GM12878 (cell line): ENCODE results near the gene AXL. TPM values are rescaled to one million over a fixed set of nuclear protein-coding genes. Genes with fewer than 3 reads are reported as not detected.

Source experiments
- ATAC-seq: fragments of 200-7000 bp; cut with Tn5 transposase; 3 replicates; pipeline ENCODE4 v1.9.1; 2020; ENCODE audit warnings: mild to moderate bottlenecking, moderate library complexity
- BruUV-seq: library from RNA; stranded (reverse); fragments of 400-500 nt; replicated peaks from 2 replicates; lab custom pipeline; 2021; lab: Mats Ljungman, UMichigan
- CTCF ChIA-PET: fragments of 300-600 bp; sonication (Branson Sonifier 250); formaldehyde crosslinking; extraction: SDS; loops from one replicate; lab custom pipeline; 2021; ENCODE audit warnings: inconsistent platforms; lab: Yijun Ruan, JAX
- POLR2A ChIA-PET: fragments of 350-600 bp; formaldehyde crosslinking; extraction: SDS; loops from one replicate; lab custom pipeline; 2021; ENCODE audit warnings: inconsistent platforms; lab: Charles Lee
- RAD21 ChIA-PET: fragments of 300-600 bp; sonication (Branson Sonifier 250); formaldehyde crosslinking; loops from one replicate; lab custom pipeline; 2023; ENCODE audit warnings: antibody characterized with exemption; ENCODE audit not compliant: unreplicated experiment; lab: Charles Lee
- SMC1A ChIA-PET: fragments of 300-600 bp; sonication (Branson Sonifier 250); formaldehyde crosslinking; loops from one replicate; lab custom pipeline; 2023; ENCODE audit not compliant: unreplicated experiment, uncharacterized antibody; lab: Charles Lee
- DNase-seq: peaks from one replicate; pipeline ENCODE4 v3.0.0-alpha.2; 2011; ENCODE audit warnings: low read depth, low spot score
- FAIRE-seq: peaks from 3 replicates; lab custom pipeline; 2011; peaks lifted over from hg19 to GRCh38; lab: Jason Lieb, UNC
- H2AFZ ChIP-seq: 2 replicates; pipeline ENCODE4 v1.6.0; 2011; ENCODE audit warnings: low read depth, low read length, control low read depth; ENCODE audit not compliant: control insufficient read depth
- H3K27ac ChIP-seq: 2 replicates; pipeline ENCODE4 v1.5.1; 2011; ENCODE audit warnings: control low read depth; ENCODE audit not compliant: control insufficient read depth, insufficient read depth
- H3K27me3 ChIP-seq, 2 experiments: replicated peaks in 1 of 2; 2 replicates each; pipeline versions ENCODE4 v1.6.0 to v1.6.1; 2011; ENCODE audit warnings: low read length in 1 of 2; ENCODE audit not compliant: control insufficient read depth in 2 of 2, insufficient read depth in 2 of 2
- H3K36me3 ChIP-seq, 2 experiments: 2 replicates each; pipeline ENCODE4 v1.5.1; 2011; ENCODE audit warnings: low read length in 1 of 2; ENCODE audit not compliant: control insufficient read depth in 2 of 2, insufficient read depth in 2 of 2
- H3K4me1 ChIP-seq: 2 replicates; pipeline ENCODE4 v1.6.1; 2011; ENCODE audit warnings: mild to moderate bottlenecking, low read length, moderate library complexity, mixed read lengths; ENCODE audit not compliant: control insufficient read depth, insufficient read depth
- H3K4me2 ChIP-seq: 2 replicates; pipeline ENCODE4 v1.6.0; 2011; ENCODE audit warnings: control low read depth; ENCODE audit not compliant: control insufficient read depth, insufficient read depth
- H3K4me3 ChIP-seq: fragments of 200-600 bp; sonication (generic); 2 replicates; pipeline ENCODE4 v1.5.1; 2016
- H3K79me2 ChIP-seq: 2 replicates; pipeline ENCODE4 v1.6.0; 2011; ENCODE audit warnings: low read length; ENCODE audit not compliant: control insufficient read depth, insufficient read depth
- H3K9ac ChIP-seq: 2 replicates; pipeline ENCODE4 v1.8.0; 2011; ENCODE audit warnings: low read length, control low read depth, mixed read lengths; ENCODE audit not compliant: control insufficient read depth, insufficient read depth
- H3K9me3 ChIP-seq: replicated peaks from 3 replicates; pipeline ENCODE4 v1.5.1; 2011; ENCODE audit warnings: mild to moderate bottlenecking, low read length; ENCODE audit not compliant: control insufficient read depth, insufficient read depth
- H4K20me1 ChIP-seq: 2 replicates; pipeline ENCODE4 v1.6.0; 2011; ENCODE audit not compliant: control insufficient read depth, insufficient read depth
- BCL3 ChIP-seq: IDR thresholded peaks from 2 replicates; pipeline ENCODE4 v1.6.1; 2011; ENCODE audit warnings: borderline replicate concordance, low read depth, mild to moderate bottlenecking, moderate library complexity, low read length; ENCODE audit not compliant: insufficient read depth, poor library complexity, severe bottlenecking
- CEBPB ChIP-seq, 2 experiments: fragments of 150-350 bp in 1 of 2; IDR thresholded peaks; 2 replicates each; pipeline ENCODE4 v1.6.1; 2012 to 2014; ENCODE audit warnings: low read depth in 2 of 2, low read length in 2 of 2, borderline replicate concordance in 1 of 2, inconsistent platforms in 1 of 2
- POLR2A ChIP-seq: IDR thresholded peaks from 2 replicates; pipeline ENCODE4 v1.6.1; 2011; ENCODE audit warnings: low read depth, mild to moderate bottlenecking, low read length
- ZNF592 ChIP-seq: fragments of 450-650 bp; IDR thresholded peaks from 2 replicates; pipeline ENCODE4 v1.6.1; 2017; ENCODE audit warnings: mild to moderate bottlenecking, moderate library complexity
- WGBS: methylation state at CpG from one replicate; pipeline ENCODE4 v1.1.6; 2016; ENCODE audit warnings: low lambda C conversion rate; ENCODE audit not compliant: insufficient replicate concordance, insufficient coverage; ENCODE audit errors: missing lambda C conversion rate; 5-methylcytosine and 5-hydroxymethylcytosine counted together
- in situ Hi-C: fragments of 300-500 bp; cut with MboI; formaldehyde crosslinking; loops from 9 replicates; pipeline ENCODE4 v1.14.3; 2018; ENCODE audit warnings: mixed read lengths
- intact Hi-C: fragments of 100-400 bp; cut with micrococcal nuclease; formaldehyde crosslinking; loops from one replicate; pipeline ENCODE4 v1.14.2; 2022; ENCODE audit not compliant: unreplicated experiment
- polyA plus RNA-seq, 11 experiments: library from polyadenylated mRNA; depleted of rRNA in 4 of 11; unstranded in 6 of 11; stranded (reverse) in 5 of 11; fragments of >200 nt; fragmentation: Nextera tagmentation in 4 of 11; fragmentation: Illumina TruSeq in 1 of 11; extraction: Ambion mirVana in 4 of 11; extraction: Trizol in 1 of 11; gene quantifications; 1 replicate in 1 of 11; 2 replicates in 10 of 11; pipeline versions ENCODE4 v1.2.1 to v1.2.3, GENCODE V29; 2011 to 2016; ENCODE audit warnings: inconsistent platforms in 2 of 11, missing spikeins in 2 of 11, low read depth in 1 of 11
- total RNA-seq, 4 experiments: library from RNA; depleted of rRNA in 3 of 4; stranded (reverse); fragments of >200 nt in 3 of 4; fragmentation: Illumina TruSeq in 1 of 4; extraction: Trizol in 1 of 4; gene quantifications; 2 replicates each; pipeline versions ENCODE4 v1.2.1 to v1.2.3, GENCODE V29; 2013 to 2021

Gene AXL
- total and polyA plus RNA-seq, 10 of the 15 experiments (the other 5 are each of a cell fraction or from before 2014, with no cell fraction given) = under 0.01 to 0.33 (median 0.07) TPM; not detected in 4

DNA sequence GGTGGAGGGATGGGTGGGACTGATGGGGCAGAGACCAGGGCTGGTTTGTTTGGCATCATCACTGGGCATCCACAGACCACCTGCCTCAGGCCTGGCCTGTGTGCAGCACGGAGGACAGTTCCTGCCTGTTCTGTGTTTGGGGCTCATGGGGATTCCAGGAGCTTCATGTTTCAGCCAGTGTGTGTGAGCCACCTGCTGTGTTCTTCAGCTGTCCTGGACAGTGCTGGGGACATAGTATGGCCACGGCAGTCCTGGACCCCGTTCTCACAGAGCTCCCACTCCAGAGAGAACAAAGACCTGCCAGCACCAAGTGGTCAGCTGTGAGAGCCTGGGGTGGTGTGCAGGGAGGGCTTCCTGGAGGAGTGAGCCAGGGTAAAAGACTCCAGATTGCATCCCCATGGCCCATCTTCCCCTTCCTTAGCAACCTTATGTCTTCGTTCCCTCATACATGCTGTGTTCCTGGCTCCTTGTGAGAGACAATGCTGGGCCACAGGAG is 89.0 kb downstream of the AXL start:
- no peak overlapping the region for H3K4me3 ChIP-seq

More for the DNA sequence above, 89.0 kb downstream of the AXL start:
- in situ Hi-C loops = no loop called here
- CTCF ChIA-PET = interaction anchor here (0.6 to 7.2 kb wide), 20 partner anchors 12 to 333 kb away, joined by 3 to 84 read pairs (median 6); partner anchors contain the start of genes B9D2, DMAC2 and HNRNPUL1
- WGBS = 31% methylated on average over 4 of the region's 4 CpGs
- Histone ChIP-seq H4K20me1 (no peaks in the 10 kb centered on the region), H3K4me1 (peaks cover 43% of the 10 kb centered on the region), H3K36me3 (peaks cover 26 to 33% of the 10 kb centered on the region in 2 experiments), H3K9ac (peak overlapping the region; percentile 99), H2AFZ (no peak overlapping the region), H3K9me3 (no peaks in the 10 kb centered on the region), H3K27ac (peak overlapping the region; percentile 97), H3K4me2 (peak overlapping the region; percentile 92), H3K27me3 (no peaks in the 10 kb centered on the region), H3K79me2 (peaks cover 33% of the 10 kb centered on the region)
- DNase-seq (no peak), FAIRE-seq (no peak), ATAC-seq (peak; percentile 10)
- POLR2A ChIA-PET = interaction anchor here (1.0 to 2.1 kb wide), 5 partner anchors 15 to 104 kb away, joined by 3 to 13 read pairs (median 3); partner anchors contain the start of gene HNRNPUL1
- SMC1A ChIA-PET = interaction anchor here (0.9 to 4.0 kb wide), 8 partner anchors 11 to 333 kb away, joined by 3 to 36 read pairs (median 9); partner anchors contain the start of genes B9D2 and HNRNPUL1
- RAD21 ChIA-PET = interaction anchor here (0.6 to 4.8 kb wide), 9 partner anchors 10 to 180 kb away, joined by 3 to 42 read pairs (median 8); partner anchors contain the start of genes B9D2, ERICH4 and HNRNPUL1
- intact Hi-C loops = loop anchor here (1.0 kb wide), 2 partner anchors 45 to 104 kb away; no protein-coding TSS in a partner anchor
- TF ChIP-seq ZNF592 (no peak), BCL3 (peak; percentile 5), POLR2A (peak; percentile 25; the same call in 1 of the 2 replicates), CEBPB (IDR thresholded peaks at IDR 0.05; ENCODE audit: borderline replicate concordance in 1 of 2, low read depth in 2 of 2, low read length in 2 of 2) (no peak)
- BruUV-seq = no TSS peak
